ENCODE measurements around the gene INPP5D.

- TF ChIP-seq CREB1 (IDR thresholded peaks at IDR 0.05; ENCODE audit: low read depth), result no peak
- TF ChIP-seq USF1 (IDR thresholded peaks at IDR 0.05), result no peak
- no peak for TF ChIP-seq YY1 (IDR thresholded peaks at IDR 0.05; ENCODE audit: low read depth)
- TF ChIP-seq TEAD4 (IDR thresholded peaks at IDR 0.05), result no peak
- TF ChIP-seq EGR1 (IDR thresholded peaks at IDR 0.05), result no peak
- no peak for TF ChIP-seq REST (IDR thresholded peaks at IDR 0.05; ENCODE audit: low read depth)
- no peak for TF ChIP-seq RAD21 (IDR thresholded peaks at IDR 0.05; ENCODE audit: low read depth)
- TF ChIP-seq TCF12 (IDR thresholded peaks at IDR 0.05; ENCODE audit: low read depth), result no peak
- no peak for TF ChIP-seq TAF1 (IDR thresholded peaks at IDR 0.05; ENCODE audit: low read depth)
These were observed 3.3 kb downstream of the INPP5D start for GRCh38 chr2:233063269-233063975.
